NCI-H1092 treated with DMSO at 0.1 percent for 48 hours (cell line): ENCODE measurements around the gene CCDC40.
A peak's percentile ranks its signal among the peaks of the same experiment; 100 is the strongest.

Experiments used
- DNase-seq: peaks from one replicate; lab custom pipeline; 2025; lab: John Stamatoyannopoulos, UW

The CCDC40 gene

DNA sequence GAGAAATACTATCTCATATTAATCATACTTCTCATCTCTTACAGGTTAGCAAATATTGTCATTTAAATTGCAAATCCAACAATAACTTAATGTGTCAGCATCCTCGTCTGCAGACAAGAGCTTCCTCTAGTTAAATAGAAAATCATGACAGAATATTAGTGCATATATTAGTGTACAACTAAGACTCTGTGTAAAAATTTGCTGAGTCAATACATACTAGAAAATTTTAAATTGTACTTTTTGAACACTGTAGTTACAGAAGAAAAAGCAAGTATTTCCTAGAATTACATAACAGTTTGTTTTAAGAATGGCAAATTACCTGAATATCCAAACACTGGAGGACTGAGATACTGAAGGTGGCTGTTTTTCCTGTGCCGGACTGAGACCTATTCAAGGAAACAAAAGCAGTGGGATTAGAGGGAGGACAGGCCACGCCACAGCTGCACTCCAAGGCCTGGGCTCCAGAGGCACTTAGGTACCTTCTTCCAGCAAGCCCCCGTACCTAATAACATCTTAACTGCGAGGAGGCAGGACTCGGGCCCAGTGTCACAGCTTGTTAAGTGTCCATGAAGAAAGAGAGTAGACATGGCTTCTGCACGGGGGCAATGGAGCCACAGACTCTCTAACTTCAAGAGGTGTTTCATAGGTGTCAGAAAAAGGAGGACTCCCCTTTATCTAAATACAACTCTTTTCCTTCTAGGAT, 105.2 kb downstream of the CCDC40 start:
- DNase-seq: no peak

DNA sequence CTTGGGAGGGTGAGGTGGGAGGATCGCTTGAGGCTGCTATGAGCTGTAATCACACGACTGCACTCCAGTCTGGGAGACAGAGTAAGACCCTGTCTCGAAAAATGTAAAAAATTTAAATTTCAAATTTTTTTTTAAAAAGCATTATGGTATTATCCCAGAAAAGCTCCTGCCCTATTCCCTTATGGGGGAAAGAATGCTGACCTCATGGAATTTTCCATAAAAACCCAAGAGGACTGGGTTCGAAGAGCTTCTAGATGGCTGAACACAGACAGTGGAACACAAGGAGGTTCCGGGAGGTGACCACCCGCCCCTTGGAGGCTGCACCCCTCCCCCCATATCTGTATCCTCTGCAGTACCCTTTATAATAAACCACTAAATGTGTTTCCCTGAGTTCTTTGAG, 106.5 kb downstream of the CCDC40 start:
- no peak for DNase-seq

DNA sequence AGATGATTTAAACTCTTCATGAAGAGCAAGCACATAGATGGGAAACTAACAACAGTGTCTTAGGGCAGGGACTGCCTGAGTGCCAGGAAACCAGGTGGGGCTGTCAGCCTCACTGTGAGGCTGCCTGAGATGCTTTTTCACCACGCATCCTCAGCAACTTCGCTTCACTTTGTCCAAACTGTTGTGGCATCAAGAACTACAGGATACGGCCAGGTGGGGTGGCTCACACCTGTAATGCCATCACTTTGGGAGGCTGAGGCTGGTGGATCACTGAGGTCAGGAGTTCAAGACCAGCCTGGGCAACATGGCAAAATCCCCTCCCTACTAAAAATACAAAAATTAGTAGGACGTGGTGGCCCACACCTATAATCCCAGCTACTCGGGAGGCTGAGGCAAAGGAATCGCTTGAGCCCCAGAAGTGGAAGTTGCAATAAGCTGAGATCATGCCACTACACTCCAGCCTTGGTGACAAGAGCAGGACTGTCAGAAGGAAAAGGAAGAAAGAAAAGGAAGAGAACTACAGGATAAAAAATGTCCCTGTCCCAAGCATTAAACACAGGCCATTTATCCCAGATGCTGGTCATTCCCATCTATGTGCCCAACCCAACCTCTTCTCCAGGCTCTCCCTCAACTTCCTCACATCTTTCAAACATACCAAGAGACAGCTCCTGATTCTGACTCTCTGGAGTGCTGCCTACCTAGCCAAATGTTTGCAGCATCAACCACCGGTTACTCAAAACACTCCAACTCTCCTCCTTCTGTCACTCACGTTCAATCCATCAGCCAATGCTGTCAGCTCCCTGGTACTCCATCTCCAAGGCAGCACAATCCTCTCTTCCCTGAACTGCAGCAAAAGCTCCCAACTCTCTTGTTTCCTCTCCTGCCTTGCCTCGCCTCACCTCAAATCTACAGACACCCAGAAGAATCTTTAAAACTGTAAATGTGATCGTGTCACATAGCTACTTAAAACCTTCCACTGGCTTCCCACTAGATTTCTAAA, 108.9 kb downstream of the CCDC40 start:
- peak; percentile 9 for DNase-seq

DNA sequence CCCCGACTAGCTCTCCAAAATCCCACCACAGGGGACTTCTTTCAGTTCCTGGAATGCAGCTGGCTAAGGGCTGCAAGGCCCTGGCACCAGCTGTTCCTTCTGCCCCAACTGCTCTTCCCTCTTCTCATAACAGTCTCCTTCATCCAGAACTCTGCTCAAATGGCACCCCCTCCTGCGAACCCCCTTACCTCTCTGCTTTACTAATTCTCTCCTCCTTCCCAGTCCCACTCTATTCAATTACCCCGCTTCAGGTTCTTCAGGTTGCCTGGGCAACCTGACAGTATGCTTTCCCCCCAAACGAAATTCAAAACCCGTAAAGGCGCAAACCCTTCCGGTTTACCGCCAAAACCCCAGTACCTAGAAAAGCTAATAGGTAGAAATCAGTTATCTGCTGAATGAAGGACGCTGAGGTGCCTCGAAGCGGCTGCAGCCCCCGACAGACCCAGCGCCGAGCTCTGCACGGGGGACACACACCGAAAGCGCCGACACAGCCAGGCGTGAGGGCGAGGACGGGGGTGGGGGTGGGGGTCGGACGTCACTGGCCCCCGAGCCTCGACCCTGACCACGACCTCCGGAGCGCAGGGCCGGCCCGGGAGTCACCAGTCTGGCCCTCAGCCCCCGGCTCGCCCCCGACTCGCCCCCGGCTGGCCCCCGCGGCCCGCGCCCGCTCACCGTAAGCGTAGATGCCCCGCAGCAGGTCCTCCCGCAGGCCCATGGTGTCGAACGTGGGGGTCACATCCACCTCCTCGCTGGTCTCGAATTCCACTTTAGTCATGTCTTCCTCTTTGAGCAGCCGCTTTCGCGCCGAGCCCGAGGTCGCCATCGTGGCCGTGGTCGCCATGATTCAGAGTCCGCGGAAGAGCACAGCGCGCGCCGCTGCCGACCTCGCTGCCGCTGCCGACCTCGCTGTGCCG, 109.9 kb downstream of the CCDC40 start:
- peak; percentile 59 for DNase-seq

DNA sequence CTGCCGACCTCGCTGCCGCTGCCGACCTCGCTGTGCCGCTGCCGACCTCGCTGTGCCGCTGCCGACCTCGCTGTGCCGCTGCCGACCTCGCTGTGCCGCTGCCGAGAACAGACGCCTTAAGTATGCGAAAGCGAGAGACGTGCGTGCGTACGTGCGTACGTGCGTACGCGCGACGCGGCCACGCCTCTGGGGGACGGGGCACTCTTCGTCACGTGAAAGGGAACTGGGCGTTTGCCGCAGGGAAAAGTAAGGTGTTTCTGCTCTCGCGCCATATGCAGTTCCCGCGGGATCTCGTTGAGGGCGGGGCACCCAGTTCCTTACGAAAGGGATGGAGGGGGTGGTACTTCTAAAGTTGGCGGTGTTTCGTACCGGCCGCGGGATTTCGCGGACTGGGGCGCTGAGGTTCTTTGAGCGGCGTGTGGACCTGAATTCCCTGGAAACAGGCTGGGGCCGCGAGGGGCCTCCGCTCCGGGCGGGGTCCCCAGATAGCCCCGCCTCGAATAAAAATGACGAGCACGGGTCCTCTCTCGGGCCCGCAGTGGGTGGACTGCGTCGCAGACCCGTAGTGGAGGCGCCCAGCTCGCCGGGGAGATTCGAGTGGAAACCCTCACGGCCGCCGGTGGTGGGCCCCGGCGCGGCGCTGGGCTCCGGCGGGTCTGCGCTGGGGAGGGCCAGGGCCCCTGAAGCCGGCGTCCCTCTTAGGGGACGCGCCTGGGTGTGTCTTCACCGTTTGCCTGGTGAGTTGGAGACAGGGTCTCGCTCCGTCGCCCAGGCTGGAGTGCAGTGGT, 110.8 kb downstream of the CCDC40 start, which contains the start of gene EIF4A3:
Gene EIF4A3, minus strand, starts transcription at position 94 of the 788 bp plus-strand sequence. CDS start 167 bp downstream, outside the sequence.
- DNase-seq: peak; percentile 97
